ENCODE results near the gene LHFPL6.

The LHFPL6 gene

GRCh38 chr13:39550931-39551330, 52.1 kb downstream of the LHFPL6 start:
- DNase-seq: no peak

- DNase-seq: no peak
Observed at GRCh38 chr13:39547108-39547507, 55.9 kb downstream of the LHFPL6 start.

- no peak for DNase-seq
Observed at GRCh38 chr13:39542361-39542760, 60.6 kb downstream of the LHFPL6 start.

GRCh38 chr13:39540929-39541605, 61.9 kb downstream of the LHFPL6 start:
- no peak for DNase-seq

GRCh38 chr13:39538816-39539790, 63.9 kb downstream of the LHFPL6 start:
- DNase-seq: no peak

GRCh38 chr13:39536906-39537305, 66.1 kb downstream of the LHFPL6 start:
- no peak for DNase-seq

GRCh38 chr13:39536274-39536673, 66.7 kb downstream of the LHFPL6 start:
- no peak for DNase-seq

- DNase-seq: no peak
Observed at GRCh38 chr13:39533651-39534150, 69.3 kb downstream of the LHFPL6 start.

GRCh38 chr13:39531646-39532045, 71.3 kb downstream of the LHFPL6 start:
- no peak for DNase-seq

GRCh38 chr13:39530916-39531315, 72.1 kb downstream of the LHFPL6 start:
- DNase-seq: no peak

GRCh38 chr13:39528661-39528980, 74.4 kb downstream of the LHFPL6 start:
- no peak for DNase-seq

- DNase-seq: peak; percentile 86
Observed at GRCh38 chr13:39527961-39528660, 74.9 kb downstream of the LHFPL6 start.

- no peak for DNase-seq
Observed at GRCh38 chr13:39527301-39527700, 75.7 kb downstream of the LHFPL6 start.

- no peak for DNase-seq
Observed at GRCh38 chr13:39526499-39526898, 76.5 kb downstream of the LHFPL6 start.

GRCh38 chr13:39525506-39525905, 77.5 kb downstream of the LHFPL6 start:
- no peak for DNase-seq

- no peak for DNase-seq
Observed at GRCh38 chr13:39524795-39525194, 78.2 kb downstream of the LHFPL6 start.

- DNase-seq: no peak
Observed at GRCh38 chr13:39522329-39522728, 80.7 kb downstream of the LHFPL6 start.

- no peak for DNase-seq
Observed at GRCh38 chr13:39521701-39522100, 81.3 kb downstream of the LHFPL6 start.

GRCh38 chr13:39516096-39516495, 86.9 kb downstream of the LHFPL6 start:
- DNase-seq: no peak

GRCh38 chr13:39515224-39515714, 87.7 kb downstream of the LHFPL6 start:
- no peak for DNase-seq

- DNase-seq: peak; percentile 85
Observed at GRCh38 chr13:39512687-39513086, 90.3 kb downstream of the LHFPL6 start.

GRCh38 chr13:39510316-39510695, 92.7 kb downstream of the LHFPL6 start:
- DNase-seq: no peak

- no peak for DNase-seq
Observed at GRCh38 chr13:39509616-39510315, 93.2 kb downstream of the LHFPL6 start.
